GM19324 (cell line): ENCODE data around the gene DHRS3.

Source experiments
- ATAC-seq: cut with Tn5 transposase; IDR thresholded peaks from one replicate; pipeline ENCODE4 v1.9.1; 2021; ENCODE audit warnings: mild to moderate bottlenecking, moderate library complexity; ENCODE audit not compliant: unreplicated experiment, low FRiP score

DHRS3 gene

GRCh38 chr1:12640237-12640957, 22.4 kb upstream of the DHRS3 start:
- no peak for ATAC-seq

DNA sequence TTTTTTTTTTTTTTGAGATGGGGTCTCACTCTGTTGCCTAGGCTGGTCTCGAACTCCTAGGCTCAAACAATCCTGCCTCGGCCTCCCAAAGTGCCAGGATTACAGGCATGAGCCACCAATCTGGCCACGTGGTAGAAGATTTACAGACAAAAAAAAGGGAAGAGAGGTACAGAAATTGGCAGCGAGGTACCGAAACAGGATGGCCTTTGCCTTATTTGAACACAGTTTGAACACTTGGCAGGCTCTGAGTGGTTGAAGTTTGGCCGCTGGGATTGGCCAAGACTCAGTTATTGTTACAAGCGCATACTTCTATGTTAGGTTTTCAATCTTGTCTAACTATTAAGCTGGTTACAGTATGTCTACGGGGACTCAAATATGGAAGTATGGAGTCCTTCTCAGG, 19.7 kb upstream of the DHRS3 start:
- ATAC-seq, result no peak

DNA sequence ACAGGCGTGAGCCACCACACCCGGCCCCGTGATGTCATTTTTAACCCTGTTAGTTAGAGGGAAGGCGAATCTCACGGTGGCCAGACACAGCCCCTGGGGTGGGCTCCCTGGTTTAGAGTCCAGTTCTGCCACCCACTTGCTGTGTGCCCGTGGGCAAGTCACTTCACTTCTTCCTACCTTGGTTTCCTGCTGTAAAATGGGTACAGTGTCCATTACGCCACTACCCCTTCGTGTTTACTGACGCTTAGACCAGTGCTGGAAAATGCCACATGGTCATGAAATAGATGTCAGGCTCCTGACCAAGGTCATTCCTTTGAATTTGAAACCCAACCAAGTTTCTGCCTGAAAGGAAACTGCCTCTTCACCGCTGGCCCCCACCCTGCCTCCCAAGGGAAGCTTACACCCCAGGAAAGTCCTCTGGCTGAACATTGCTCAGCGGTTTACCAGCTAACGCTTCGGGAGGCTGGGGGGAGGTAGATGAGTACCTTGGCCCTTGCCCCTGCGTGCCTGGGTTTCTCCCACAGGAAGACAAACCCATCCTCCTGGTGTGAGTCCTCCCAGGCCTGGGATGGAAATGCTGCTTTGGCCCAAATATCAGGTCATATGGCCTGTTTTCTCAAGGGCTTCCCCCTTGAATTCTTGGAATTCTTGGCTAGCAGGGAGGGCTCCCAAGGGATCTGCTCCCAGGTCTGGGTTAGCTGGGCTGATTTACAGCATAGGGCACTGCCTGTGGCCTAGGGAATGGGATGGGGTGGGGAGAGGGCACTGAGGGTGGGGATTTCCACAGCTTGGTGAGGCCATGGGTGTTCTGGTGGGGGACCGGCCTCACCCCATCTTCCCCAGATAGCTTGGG, 18.3 kb upstream of the DHRS3 start:
- ATAC-seq, result no peak

DNA sequence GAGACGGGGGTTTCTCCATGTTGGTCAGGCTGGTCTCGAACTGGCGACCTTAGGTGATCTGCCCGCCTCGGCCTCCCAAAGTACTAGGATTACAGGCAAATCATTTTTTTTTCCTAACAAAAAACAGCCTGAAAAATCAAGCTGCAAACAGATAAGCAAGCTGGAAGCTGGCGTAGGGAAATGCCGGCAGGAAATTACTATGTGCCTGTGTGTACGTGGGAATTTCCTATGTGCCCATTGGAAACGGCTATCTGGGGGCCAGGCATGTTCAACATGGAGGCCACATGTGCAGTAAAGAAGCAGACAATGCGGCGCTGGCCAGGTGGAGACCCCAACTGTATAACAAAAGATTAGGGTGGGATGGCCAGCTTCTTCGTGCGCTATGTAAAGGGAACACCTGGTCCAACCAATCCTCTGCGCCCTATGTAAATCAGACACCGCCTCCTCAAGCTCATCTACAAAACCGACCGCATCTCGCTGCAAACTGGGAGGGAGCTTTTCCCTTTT, 16.7 kb upstream of the DHRS3 start:
- ATAC-seq, result no peak

DNA sequence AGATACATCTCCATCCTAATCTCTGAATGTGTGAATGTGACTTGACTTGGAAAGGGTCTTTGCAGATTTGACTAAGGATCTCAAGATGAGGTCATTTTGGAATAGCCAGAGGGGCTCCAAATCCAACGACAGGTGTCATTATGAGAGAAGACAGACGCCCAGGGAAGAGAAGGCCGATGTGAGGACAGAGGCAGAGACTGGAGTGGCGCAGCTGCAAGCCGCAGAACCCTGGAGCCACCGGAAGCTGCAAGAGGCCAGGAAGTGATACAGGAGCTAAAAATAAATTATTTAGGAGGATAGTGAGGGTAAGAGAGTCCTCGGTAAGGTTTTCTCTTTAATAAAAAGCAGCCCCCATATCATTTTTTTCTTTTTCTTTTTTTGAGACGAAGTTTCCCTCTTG, 16.1 kb upstream of the DHRS3 start:
- no peak for ATAC-seq

DNA sequence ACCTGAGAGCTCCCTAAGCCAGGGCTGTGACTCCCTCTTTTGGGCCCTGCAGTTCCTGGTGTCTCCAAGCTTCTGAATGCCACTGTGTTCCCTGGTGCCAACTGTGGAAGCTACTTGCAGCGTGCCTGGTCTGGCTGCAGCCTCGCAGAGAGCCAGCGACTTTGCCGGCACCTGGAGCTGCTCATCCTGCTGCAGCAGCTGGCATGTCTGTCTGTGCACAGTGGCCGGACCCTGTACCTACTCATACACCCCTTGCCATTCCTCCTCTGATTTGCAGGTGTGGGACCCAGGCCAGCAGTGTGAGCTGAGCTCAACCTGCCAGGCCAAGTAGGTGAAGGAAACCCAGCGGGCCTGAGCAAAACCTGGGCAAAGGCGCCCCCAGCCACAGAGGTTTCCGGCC, 13.6 kb upstream of the DHRS3 start:
- ATAC-seq, result no peak

DNA sequence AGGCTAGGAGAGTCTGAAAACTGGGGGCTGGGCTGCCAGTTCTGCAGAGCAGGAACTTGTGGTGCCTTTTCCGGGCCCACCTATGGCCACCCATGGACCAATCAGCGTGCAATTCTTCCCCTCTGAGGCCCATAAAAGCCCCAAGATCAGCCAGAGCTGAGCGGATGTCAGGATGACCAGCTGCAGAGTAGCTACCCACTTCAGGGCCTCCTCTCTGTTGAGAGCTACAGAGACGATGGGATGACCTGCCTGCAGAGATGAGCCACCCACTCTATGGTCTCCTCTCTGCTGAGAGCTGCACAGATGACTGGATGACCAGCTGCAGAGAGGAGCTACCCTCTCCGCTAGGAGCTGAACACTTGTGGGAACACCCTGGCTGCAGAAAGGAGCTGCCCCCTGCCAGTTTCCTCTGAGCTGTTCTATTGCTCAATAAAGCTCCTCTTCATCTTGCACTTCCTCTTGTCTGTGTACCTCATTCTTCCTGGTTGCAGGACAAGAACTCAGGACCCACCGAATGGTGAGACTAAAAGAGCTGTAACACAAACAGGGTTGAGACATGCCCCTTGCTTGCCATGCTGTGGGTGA, 13.0 kb upstream of the DHRS3 start:
- no peak for ATAC-seq

GRCh38 chr1:12629985-12630760, 12.2 kb upstream of the DHRS3 start:
- ATAC-seq, result no peak

DNA sequence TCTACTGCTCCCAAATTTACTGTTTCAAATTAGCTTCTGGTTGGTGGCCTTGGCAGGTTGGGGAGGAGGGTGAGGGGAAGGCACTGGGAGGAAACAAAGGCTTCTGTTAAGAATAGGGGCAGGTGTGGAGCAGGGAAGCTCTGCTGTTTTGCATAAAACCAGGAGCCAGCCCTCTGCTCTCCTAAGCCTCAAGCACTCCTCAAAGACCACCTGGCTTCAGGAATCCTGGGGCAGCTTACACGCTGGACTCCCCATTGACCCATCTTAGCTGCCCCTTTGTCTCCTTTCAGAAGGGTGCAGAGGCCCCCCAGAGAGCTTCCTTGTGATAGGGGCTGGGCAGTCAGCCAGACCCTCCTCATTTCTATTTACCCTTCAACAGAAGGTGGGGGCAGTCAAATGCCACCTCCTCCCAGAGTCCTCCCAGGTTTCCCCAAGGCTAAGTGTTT, 11.5 kb upstream of the DHRS3 start:
- ATAC-seq, result no peak

DNA sequence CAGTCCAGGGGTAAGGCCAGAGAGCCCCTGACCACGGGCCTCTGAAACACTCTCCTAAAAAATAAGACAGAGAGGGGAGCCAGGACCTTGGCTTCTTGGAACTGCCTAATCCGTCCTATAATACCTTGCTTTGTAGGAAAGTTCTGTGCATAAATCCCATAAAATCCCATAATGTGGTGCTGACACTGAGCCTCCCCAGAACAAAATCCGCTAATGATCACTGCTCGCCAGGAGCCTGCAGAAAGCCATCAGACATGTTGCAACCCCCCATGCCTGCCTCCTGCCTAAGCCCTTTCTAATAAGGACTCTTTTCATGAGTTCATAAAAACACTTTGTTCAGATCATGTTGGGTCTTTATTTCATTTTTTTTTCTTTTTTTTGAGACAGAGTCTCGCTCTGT, 9.3 kb upstream of the DHRS3 start:
- no peak for ATAC-seq

DNA sequence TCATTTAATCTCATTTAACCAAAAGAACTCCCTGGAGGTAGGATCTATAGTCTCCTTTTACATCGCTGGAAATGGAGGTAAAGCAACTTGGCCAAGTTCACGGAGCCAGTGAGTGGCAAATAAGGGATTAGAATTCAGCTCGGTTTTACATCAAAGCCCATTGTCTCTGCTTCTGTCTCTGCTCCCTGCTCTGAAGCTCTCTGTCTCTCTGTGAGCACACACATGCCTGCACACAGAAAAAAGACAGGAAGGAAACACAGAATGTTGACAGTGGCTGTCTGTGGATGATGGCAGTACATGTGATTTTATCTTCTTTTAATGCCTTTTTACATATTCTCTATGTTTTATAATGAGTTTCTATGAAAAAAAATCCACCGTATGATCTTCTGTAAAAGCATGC, 8.9 kb upstream of the DHRS3 start:
- ATAC-seq, result no peak

- ATAC-seq, result no peak
Observed at GRCh38 chr1:12625276-12625675, 7.3 kb upstream of the DHRS3 start.

GRCh38 chr1:12622506-12622905, 4.5 kb upstream of the DHRS3 start:
- no peak for ATAC-seq

- ATAC-seq, result no peak
Observed at GRCh38 chr1:12621346-12622335, 3.6 kb upstream of the DHRS3 start.

DNA sequence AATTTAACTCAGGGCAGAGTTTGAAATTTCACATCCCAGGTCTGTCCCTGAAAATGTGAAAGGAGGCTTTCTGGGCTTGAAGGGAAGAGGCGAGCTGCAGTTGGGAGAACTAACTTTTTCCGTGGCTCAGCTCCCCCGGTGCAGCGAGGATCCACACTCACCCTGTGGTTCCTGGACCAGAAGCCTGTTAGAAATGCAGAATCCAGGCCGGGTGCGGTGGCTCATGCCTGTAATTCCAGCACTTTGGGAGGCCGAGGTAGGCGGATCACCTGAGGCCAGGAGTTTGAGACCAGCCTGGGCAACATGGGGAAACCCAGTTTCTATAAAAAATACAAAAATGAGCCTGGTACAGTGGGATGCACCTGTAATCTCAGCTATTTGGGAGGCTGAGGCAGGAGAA, 2.9 kb upstream of the DHRS3 start:
- no peak for ATAC-seq

GRCh38 chr1:12620488-12620865, 2.5 kb upstream of the DHRS3 start:
- ATAC-seq, result no peak

DNA sequence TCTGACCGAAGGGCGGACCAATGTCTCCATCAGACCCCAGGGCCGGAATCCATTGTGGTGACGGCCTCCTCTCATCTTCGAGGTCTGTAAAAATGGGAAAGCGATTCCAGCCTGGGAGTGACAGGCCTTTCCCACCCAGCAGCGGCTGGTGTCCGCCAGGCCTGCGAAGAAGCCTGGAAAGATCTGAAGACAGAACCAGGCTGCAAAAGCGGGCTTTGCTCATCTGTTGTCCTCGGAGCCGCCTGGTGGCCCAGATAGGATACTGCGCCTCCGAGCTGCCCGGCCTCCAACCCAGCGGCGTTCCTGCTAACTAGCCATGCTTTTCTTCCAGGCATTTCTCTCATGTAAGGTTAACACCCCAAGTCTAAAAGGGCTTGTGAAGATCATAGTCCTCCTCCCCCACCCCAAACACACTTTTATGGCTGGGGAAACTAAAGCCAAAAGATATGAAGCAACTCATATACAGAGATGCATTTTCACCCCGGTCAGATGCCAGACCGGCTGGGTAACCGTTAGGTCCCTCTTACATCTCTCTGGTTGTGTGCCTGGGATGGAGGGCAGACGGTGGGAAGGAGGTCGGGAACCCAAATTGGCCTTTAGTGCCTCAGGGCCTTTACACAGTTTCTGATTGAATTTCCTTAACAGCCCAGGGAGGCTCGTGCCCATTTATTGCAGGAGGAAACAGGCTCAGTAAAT, 1.9 kb upstream of the DHRS3 start:
- ATAC-seq, result peak; percentile 39

DNA sequence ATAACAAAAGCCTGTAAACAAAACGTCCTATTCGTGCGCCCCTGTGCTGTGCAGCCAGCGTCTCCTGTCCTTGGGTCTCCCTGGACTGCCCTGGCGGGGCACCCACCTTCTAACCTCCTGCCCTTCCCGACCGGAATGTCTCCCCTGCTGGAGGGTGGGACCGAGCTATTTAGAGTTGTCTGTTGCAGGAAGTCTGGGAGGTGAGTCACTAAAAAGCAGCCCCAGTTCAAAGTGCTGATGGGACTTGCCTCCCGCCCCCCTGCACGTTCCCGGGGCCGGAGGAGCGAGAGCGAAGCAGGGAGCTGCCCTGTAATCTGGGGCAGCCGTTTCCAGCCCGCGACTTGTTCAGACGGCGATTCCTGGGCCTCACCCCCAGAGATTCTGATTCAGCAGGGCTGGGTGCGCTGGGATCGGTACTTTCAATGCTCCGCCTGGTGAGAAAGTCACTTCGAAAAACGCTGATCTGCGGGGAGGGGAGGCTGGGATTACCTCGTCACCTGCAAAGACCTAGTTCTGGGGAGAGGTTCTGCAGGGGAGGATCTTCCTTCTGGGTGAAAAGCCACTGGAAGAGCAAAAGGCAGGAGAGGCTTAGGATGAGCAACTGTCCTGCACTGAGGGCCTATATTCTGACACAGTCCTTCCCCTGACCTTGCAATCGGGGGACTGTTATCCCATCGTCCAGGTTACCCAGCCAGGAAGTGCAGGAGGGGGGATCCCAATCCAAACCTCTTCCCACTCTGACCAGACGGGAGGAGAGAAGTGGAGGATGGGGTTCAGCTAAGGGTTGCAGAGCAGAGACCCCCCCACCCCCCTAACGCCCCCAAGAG, 1.2 kb upstream of the DHRS3 start:
- no peak for ATAC-seq
